Body of pancreas (tissue), 4 donors: Measurements from ENCODE around the gene CEP170B. TPM values are rescaled to one million over a fixed set of nuclear protein-coding genes. Genes with fewer than 3 reads are reported as not detected.

Experiments
- ATAC-seq: fragments of 150-250 bp; one replicate; pipeline ENCODE4 v1.9.1; 2016
- DNase-seq, 4 donors: peaks; one replicate each; pipeline ENCODE4 v3.0.0-alpha.2; 2019
- H3K27ac ChIP-seq, 4 donors: fragments of 200-600 bp; sonication (generic); 1 replicate in 3 of 4; 2 replicates in 1 of 4; pipeline versions ENCODE4 v1.5.1 to v1.6.1; 2016 to 2019; ENCODE audit warnings: mild to moderate bottlenecking in 1 of 4, mixed read lengths in 1 of 4, moderate library complexity in 1 of 4
- H3K27me3 ChIP-seq, 2 donors: fragments of 200-600 bp; sonication (generic); one replicate each; pipeline ENCODE4 v1.6.0; 2016; ENCODE audit warnings: mild to moderate bottlenecking in 1 of 2
- H3K36me3 ChIP-seq, 2 donors: fragments of 200-600 bp; sonication (generic); replicated peaks in 1 of 2; 2 replicates each; pipeline ENCODE4 v1.5.1; 2016; ENCODE audit warnings: low read depth in 2 of 2; ENCODE audit not compliant: insufficient read depth in 1 of 2
- H3K4me1 ChIP-seq: fragments of 200-600 bp; sonication (generic); one replicate; pipeline ENCODE4 v1.6.0; 2016
- H3K4me3 ChIP-seq, 2 donors: fragments of 200-600 bp; sonication (generic); 1 replicate in 1 of 2; 2 replicates in 1 of 2; pipeline ENCODE4 v1.5.1; 2016 to 2019
- H3K9me3 ChIP-seq, 3 donors: fragments of 200-600 bp; sonication (generic); 1 replicate in 2 of 3; 2 replicates in 1 of 3; pipeline ENCODE4 v1.5.1; 2016
- CTCF ChIP-seq, 7 experiments: fragments of 450-650 bp in 4 of 7; fragments of 200-600 bp in 3 of 7; sonication (generic) in 3 of 7; IDR thresholded peaks; one replicate each; pipeline ENCODE4 v1.5.1; 2016 to 2019; ENCODE audit warnings: antibody characterized with exemption in 7 of 7
- POLR2A ChIP-seq, 3 donors: fragments of 450-650 bp; IDR thresholded peaks; one replicate each; pipeline ENCODE4 v1.6.1; 2016; ENCODE audit warnings: antibody characterized with exemption in 3 of 3, mild to moderate bottlenecking in 2 of 3
- whole genome bisulfite sequencing, 2 donors: methylation state at CpG; one replicate each; pipeline ENCODE4 v1.1.5; 2017; 5-methylcytosine and 5-hydroxymethylcytosine counted together
- intact Hi-C: fragments of 100-400 bp; cut with DNase I; formaldehyde crosslinking; loops from one replicate; pipeline ENCODE4 v1.15.1; 2023
- total RNA-seq, 2 donors: library from RNA; depleted of rRNA; stranded (reverse); fragments of >200 nt; gene quantifications; one replicate each; pipeline ENCODE4 v1.1.0, GENCODE V29; 2016

Gene CEP170B
- total RNA-seq, 2 donors from 2014 or later = 23.6 to 41.9 TPM

DNA sequence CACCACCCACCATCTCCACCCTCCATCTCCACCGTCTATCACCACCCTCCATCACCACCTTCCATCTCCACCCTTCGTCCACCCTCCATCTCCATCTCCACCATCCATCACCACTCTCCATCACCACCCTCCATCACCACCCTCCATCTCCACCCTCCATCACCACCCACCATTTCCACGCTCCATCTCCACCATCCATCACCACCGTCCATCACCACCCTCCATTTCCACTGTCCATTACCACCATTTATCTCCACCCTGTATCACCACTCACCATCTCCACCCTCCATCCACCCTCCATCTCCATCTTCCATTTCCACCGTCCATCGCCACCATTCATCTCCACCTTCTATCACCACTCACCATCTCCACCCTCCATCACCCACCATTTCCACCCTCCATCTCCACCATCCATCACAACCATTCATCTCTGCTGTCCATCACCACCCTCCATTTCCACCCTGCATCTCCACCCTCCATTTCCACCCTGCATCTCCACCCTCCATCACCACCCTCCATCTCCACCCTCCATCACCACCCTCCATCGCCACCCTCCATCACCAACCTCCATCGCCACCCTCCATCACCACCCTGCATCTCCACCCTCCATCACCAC lies 6.1 kb upstream of the CEP170B start:
- no peak for DNase-seq
- WGBS, 2 donors = 79% methylated on average over 8 of the region's 8 CpGs
- Histone ChIP-seq H3K9me3 (no peaks in the 10 kb centered on the region), H3K27ac (no peak overlapping the region), H3K36me3 (no peaks in the 10 kb centered on the region), H3K4me3 (no peak overlapping the region), H3K27me3 (no peaks in the 10 kb centered on the region), H3K4me1 (peaks cover 9% of the 10 kb centered on the region)
- intact Hi-C loops = no loop called here
- no peak for ATAC-seq
- TF ChIP-seq POLR2A (IDR thresholded peaks at IDR 0.05) (no peak), CTCF (IDR thresholded peaks at IDR 0.05) (no peak)

DNA sequence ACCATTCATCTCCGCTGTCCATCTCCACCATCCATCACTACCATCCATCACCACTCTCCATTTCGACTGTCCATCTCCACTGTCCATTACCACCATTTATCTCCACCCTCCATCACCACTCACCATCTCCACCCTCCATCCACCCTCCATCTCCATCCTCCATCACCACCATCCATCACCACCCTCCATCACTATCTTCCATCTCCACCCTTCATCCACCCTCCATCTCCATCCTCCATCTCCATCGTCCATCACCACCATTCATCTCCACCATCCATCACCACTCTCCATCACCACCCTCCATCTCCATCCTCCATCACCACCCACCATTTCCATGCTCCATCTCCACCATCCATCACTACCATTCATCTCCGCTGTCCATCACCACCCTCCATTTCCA lies 5.2 kb upstream of the CEP170B start:
- intact Hi-C loops = no loop called here
- no peak overlapping the region for H3K27ac ChIP-seq
- DNase-seq (no peak), ATAC-seq (no peak)
- H3K9me3 ChIP-seq = no peaks in the 10 kb centered on the region
- H3K27me3 ChIP-seq = no peaks in the 10 kb centered on the region
- no peak overlapping the region for H3K4me3 ChIP-seq
- no peak for TF ChIP-seq CTCF (IDR thresholded peaks at IDR 0.05)
- TF ChIP-seq POLR2A (IDR thresholded peaks at IDR 0.05) = no peak
- WGBS, 2 donors = 92 to 97% methylated on average over 4 of the region's 4 CpGs
- peaks cover 13% of the 10 kb centered on the region for H3K4me1 ChIP-seq
- H3K36me3 ChIP-seq = no peaks in the 10 kb centered on the region

- TF ChIP-seq CTCF (IDR thresholded peaks at IDR 0.05) (no peak), POLR2A (IDR thresholded peaks at IDR 0.05) (no peak)
- H3K4me1 ChIP-seq = peaks cover 13% of the 10 kb centered on the region
These were observed 4.7 kb upstream of the CEP170B start for GRCh38 chr14:104860414-104860813.

DNA sequence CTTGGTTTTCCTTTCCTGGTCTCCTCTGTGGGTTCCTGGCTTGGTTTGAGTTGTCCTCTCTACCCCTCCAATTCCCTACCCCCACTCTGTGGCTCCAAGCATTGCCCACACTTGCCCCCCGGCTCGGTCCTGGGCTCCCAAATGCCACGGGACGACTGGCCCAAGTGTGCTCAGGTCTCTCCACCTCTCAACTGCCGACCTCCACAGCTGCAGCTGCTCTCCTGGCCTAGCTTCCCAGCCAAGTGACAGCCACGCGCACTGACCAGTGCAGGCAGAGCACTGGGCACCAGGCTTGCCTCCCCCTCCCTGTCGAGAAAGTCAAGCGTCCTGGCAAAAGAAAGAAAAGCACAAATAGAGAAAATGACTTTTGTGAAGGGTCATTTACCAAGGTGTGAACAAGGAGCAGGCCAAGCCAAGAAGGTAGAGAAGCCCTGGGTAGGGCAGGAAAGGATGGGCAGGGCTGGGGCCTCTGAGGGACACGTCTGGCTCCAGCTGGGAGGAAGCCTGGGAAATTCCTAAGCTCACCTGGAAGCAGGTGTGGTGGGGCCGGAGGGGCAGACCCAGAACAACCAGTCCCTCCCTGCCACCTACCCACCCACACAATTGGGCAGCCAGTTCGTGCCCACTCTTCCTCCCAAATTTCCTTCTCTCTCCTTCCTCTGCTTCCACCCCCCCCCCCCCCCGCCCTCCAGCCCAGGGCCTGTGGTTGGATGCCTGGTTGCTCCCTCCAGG lies 1.8 kb upstream of the CEP170B start:
- DNase-seq = peak in 1 of 4 donors; percentile 5

More at GRCh38 chr14:104860414-104860813, 4.7 kb upstream of the CEP170B start:
- no peaks in the 10 kb centered on the region for H3K36me3 ChIP-seq
- ATAC-seq (no peak), DNase-seq (no peak)
- intact Hi-C loops = no loop called here
- H3K9me3 ChIP-seq = no peaks in the 10 kb centered on the region
- H3K27ac ChIP-seq = no peak overlapping the region
- no peak overlapping the region for H3K4me3 ChIP-seq
- H3K27me3 ChIP-seq = no peaks in the 10 kb centered on the region

More for the DNA sequence above, 1.8 kb upstream of the CEP170B start:
- peak overlapping the region in 1 of 4 donors; percentile 90 for H3K27ac ChIP-seq
- H3K36me3 ChIP-seq = no peaks in the 10 kb centered on the region
- H3K4me1 ChIP-seq = peaks cover 35% of the 10 kb centered on the region
- no peaks in the 10 kb centered on the region for H3K9me3 ChIP-seq
- H3K4me3 ChIP-seq = no peak overlapping the region
- intact Hi-C loops = no loop called here
- 75 to 77% methylated on average over 12 to 13 of the region's 13 CpGs for WGBS, 2 donors
- no peak for ATAC-seq
- H3K27me3 ChIP-seq = no peaks in the 10 kb centered on the region
- TF ChIP-seq CTCF (IDR thresholded peaks at IDR 0.05) = no peak
- no peak for TF ChIP-seq POLR2A (IDR thresholded peaks at IDR 0.05)
